GM21526 (cell line): Measurements from ENCODE around the gene SOX3.

Experiments
- ATAC-seq: cut with Tn5 transposase; IDR thresholded peaks from one replicate; pipeline ENCODE4 v1.9.1; 2021; ENCODE audit warnings: moderate library complexity; ENCODE audit not compliant: unreplicated experiment, low FRiP score

The SOX3 gene

DNA sequence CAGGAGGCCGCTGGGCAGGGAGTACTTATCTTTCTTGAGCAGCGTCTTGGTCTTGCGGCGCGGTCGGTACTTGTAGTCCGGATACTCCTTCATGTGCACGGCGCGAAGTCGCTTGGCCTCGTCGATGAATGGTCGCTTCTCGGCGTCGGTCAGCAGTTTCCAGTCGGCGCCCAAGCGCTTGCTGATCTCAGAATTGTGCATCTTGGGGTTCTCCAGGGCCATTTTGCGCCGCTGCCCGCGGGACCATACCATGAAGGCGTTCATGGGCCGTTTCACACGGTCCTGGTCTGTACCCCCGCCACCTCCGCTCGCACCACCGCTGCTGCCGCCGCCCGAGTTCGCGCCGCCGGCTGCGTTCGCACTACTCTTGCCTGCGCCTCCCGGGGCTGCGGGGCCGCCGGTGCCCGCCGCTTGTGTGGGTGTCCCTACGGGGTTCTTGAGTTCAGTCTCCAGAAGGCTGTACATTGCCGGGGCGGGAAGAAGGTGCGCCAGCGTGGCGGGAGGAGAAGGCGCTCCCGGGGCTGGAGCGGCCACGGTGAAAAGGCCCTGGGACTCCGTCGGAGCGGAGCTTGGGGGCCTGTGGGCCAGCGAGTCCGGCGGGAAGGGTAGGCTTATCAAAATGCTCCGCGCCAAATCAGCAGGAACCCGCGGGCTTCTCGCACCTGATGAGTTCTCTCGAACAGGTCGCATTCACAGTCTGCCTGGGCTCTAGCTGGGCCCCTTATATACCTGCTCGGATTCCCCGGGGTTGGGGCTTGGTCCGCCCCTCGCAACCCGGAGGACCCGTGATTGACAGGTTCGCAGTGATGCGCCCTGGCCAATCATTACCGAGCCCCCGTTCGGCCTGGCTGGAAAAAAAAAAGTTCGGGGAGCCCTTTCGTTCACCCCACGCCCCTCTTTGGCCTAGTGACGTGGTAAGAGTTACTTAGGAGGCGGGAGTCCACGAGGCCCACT, at the start of gene SOX3:
Gene SOX3 (minus strand): TSS at position 699 of the 954 bp plus-strand sequence. CDS start 9 bp downstream, at position 690.
- no peak for ATAC-seq

DNA sequence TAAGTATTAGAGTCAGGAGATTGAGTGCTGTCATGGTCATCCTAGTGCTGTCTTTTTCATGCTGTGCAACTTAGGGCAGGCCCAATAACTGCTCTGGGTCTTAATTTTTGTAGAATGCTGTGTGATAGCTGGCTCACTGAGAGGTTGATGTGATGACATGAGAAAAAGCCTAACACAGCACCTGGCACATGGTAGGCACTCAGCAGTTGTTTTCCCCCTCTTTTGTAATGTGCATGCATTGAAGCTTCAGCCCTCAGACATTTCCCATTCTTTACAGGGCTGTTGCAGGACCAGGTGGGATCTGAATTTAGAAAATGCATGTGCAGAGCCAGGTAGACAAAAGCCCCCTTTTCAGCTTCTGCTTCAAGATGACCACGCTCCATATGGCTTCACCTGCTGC, 44.1 kb upstream of the SOX3 start:
- ATAC-seq: no peak

DNA sequence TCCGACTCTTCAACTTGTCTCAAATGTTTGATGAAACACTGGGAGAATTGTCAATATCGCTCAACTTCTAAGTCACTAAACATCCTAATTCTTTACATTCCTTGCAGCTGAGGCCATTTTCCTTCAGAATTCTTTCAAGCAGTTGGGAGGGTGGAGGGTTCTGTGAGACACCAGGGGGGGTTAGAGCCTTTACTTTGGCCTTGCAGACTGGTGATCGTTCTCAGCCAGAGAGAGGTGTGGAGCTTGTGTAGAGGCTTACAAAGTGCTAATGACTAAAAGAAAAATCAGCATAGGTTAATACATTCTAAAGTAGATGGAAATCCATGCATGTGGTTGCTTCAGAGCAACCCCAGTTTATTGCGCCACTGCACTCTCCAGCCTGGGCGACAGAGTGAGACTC, 21.3 kb upstream of the SOX3 start:
- no peak for ATAC-seq

DNA sequence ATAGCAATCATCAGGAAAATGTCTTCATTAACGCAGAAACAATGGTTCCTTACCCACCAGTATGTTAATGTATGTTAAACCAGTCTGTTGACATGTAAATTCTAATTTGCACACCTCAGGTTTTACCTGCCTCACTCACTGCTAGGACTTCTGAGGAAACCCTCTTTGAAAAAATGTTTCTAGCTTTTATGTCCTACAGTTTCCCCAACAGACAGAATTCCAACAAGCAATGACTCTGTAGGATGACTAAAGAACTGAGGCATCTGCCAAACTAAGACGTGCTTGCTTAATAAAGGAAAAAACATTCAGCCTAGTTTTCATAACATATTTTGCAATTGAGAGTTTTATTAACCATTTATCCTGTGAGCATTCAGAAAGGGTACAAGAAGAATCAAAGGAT, 20.6 kb upstream of the SOX3 start:
- no peak for ATAC-seq

DNA sequence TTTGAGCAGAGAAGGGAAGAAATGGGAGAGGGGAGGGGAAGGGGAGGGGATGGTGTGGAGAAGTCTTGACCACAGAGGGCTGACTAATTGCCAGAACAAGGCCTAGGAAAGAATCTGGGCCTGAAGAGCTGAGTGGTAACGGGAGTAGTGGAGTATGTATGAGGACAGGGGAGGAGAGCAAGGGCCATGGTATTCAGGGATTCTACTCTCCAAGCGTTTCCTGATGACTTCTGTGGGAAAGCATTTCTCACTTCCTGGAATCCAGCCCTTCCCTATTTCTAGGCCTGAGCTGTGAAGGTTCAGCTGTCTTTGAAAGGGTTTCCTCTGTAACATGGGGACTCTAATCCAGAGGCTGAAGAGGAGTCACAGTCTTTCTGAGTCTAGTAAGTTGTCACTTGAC, 19.7 kb upstream of the SOX3 start:
- ATAC-seq: no peak

DNA sequence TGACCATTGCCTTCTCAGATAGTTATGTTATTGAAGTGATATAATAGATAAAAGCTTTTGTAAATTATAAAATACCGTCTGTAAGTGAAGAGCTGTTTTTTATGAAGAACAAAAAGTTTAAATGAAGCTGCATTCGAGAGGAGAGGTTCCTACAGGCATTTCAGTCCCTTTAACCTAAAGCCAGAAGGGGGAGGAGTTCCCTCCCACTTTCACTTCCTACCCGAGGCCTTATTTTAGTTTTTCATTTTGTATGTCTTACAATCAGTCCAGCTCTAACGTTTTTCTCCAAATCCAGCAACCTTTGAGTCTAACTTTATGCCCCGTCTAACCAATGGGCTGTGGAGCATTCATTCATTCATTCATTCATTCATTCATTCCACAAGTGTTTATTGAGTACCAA, 16.5 kb upstream of the SOX3 start:
- no peak for ATAC-seq

DNA sequence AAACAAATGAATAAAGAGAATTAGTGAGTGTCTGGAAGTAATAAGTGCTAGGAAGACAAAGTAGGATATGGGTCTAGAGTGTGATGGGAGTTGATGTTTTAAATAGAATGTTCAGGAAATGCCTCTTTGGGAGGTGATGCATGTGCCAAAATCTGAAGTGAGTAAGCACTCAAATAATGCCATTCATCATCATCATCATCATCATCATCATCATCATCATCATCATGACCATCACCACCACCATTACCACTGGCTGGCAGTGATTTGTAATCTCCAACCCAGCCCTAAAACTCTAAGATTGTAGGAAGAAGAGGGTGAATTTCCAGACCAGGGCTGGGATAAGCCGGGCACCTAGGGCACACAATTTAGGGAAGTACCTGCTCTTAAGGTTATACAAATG, 9.7 kb upstream of the SOX3 start:
- ATAC-seq: no peak

DNA sequence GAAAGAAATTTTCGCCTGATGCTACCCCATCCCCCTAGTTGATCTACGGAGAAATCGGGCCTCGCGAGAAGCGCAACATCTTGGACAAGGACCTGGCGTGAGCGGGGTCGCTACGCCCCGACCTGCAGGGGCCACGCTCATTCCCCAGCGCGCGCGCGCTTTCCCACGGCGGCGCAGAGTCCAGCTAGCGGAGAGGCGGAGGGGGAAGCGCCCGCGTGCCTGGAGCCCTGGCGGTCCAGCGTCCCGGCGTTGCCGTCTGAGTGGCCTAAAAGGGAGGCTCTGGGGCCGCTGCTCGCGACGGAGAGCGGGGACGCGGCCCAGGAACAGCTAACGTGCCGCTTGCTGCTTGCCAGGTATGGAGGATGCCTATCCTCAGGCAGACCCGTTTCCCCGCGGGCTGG, 6.0 kb upstream of the SOX3 start:
- no peak for ATAC-seq

DNA sequence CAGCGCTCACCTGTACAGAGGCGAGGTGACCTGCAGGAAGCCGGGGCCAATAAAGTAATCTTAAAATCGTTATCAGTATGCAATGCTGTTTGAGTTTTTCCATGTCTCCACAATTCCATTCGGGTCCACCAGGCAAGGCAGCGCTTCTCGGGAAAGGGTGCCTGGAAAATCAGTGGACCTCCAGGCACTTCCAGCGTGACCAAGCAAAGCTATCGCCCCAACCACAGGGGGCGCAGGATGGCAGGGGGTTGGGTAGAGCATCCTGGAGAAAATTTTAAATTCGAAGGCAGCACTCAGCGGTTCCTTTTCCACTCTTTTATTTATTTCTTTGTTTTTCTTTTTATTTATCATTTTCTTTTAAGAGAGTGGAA, 5.4 kb upstream of the SOX3 start:
- ATAC-seq: no peak

DNA sequence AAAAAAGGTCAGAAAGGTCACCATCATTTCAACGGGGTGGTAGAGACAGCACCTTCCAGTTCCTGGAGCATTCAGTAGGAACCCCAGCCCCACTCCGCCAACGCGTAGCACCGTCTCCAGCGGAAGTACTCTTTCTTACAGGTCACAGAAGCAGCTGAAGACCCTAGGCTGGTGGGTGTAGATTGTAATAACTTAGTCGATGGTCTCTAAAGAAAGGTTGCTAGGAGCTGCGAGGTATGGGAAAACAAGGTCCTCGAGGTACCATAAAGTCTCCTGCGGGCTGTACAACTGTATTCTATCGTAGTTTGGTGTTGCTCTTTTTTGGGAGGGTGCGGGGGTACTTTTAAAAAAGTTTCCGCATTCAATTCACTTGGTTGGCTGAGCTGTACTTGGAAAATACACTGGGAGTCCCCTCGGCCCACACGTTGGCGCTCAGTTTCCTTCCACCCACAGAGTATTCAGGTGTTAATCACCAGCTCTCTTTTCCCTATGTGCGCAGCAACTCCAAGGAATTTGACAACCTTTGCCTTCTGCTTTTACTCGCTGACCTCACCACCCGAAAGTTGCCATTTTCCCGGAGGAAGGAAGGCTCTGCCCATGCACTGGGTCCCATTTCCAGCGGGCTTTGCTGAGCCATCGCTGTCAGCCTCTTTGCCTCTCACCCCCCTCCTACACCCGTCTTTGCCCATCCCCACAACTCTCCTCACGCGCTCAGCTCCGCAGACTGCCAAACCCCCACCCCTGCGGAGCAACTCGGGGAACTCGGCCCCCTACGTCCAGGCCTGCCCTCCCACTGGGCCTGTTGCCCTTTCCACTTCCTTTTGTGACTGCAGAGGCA, 4.8 kb upstream of the SOX3 start:
- no peak for ATAC-seq

DNA sequence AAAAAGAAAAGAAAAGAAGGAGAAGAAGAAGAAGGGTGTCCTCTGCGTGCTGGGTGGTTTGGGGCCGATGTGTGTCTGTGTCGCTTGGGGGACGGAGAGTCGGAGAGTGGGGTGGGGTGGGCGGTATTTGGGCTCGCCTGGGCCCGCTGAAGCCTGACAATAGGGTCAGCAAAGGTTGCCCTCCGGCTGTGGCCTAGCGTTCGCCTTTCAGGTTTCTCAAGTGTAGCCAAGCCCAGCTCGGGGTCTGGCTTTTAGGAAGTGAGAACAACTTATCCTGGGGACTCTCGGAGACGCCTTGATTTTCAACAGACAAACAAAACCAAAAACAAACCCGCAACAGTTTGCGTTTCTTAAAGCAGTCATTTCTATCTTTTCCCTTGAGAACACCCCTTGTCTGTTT, 4.1 kb upstream of the SOX3 start:
- no peak for ATAC-seq

DNA sequence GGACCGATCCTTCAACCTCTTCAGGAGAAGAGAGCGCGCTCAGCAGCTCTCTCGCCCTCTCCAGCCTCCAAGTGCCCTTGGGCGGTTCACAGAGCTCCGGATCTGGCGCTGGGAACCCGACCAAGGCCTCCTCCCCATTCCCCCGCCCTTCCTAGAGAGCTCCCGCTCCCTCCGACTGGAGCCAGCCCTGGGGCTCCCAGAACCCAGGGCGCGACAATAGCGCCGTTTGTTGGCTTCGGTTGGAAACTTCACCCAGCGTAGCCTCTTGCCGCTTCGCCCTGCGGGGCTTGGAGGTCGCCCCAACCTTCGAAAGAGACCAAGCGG, 3.1 kb upstream of the SOX3 start:
- no peak for ATAC-seq

DNA sequence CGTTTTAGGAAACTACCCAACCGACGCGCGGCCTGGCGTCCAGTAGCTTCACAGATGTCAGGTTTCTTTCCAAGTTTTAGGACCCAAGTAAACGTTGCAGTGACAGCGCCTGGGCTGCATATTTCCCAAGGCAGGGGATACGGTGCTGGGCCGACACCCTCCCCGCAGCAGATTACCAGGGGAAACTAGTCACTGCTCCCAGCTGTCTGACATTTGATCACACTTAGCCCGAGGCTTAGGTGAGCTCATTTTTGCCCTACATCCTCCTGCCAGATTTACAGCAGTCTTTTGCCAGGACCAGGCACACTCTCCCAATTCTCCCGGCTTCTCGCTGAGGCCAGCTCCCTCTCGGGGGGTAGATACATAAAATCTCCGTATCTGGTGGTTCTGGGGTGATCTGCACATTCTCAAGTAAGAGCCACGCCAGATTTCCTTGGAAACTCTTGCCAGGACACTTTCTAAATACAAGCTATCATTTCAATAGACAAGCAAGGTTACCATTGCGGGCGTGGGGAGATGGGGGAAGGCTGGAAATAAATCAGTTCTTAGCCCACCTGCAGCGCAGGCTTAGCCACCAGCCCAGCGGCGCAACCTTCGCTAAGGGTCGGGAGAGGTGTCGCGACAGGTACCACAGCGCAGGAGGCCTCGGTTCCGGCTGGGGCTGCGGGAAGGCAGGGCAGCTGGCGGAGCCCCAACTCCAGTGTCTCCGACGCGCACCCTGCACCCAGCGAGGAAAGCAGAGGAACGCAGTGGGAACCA, 2.5 kb upstream of the SOX3 start:
- ATAC-seq: no peak

DNA sequence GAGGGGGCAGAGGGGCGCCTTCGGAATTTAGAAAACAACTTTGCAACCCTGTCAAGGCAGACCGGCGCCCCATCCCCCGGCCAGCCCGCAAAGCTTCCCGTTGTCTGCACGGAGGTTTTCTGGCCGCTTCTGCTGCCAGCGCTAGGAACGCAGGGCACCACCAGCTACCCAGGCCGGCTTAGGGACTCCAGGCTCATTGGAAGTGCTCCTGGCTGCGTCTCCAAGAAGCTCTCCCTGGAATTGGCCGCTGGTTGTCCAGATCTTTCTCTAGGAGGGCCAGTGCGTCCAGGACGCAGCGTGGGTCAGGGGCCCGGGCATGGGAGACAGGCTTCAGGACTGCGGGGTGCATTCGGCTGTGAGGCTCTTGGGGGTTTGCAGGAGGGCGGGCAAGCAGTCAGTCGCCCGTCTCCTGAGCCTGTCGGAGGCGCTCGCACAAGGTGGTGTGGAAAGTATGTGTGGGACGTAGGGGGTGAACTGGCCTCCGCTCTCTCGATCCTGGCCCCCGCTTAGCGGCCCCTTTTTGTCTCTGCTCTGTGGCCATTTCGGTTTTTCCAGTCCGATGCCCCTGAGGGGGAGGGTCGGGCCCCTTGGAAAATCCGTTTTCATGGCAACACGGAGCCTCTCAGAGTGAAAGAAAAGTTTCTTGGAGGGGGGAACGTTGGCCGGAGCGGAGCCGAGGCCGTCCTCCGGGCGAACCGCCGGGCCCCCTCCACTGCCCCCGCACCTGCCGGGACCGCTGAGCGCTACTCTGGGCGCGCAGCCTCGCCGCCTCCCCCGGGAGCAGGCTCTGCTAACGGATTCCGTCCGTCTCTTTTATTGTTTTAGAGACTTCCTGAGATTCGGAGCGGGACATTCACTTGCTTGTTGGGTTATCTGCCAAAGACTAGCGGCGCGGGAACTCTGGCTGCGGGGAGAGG, 810 bp upstream of the SOX3 start:
- no peak for ATAC-seq

DNA sequence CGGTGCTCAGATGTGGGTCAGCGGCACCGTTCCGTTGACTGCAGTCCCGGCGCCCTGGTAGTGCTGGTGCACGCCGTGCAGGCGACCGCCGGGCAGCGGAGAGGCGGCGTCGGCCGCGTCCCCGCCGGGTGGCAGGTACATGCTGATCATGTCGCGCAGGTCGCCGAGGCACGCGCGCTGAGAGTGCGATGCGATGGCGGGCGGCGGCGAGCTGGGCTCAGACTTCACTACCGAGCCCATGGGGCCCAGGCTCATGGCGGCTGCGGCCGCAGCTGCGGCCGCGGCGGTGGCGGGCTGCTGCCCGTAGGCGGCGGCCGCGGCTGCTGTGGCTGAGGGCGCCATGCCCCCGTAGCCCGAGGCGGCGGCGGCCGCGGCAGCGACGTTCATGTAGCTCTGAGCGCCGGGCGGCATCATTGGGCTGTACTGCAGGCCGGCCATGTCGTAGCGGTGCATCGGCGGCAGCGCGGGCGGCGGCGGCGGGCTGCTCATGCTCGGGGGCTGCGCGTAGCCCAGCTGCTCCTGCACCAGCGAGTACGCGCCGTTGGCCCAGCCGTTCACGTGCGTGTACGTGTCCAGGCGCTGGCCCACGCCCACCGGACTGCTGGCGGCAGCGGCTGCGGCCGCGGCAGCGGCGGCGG, 1.0 kb downstream of the SOX3 start:
- no peak for ATAC-seq

DNA sequence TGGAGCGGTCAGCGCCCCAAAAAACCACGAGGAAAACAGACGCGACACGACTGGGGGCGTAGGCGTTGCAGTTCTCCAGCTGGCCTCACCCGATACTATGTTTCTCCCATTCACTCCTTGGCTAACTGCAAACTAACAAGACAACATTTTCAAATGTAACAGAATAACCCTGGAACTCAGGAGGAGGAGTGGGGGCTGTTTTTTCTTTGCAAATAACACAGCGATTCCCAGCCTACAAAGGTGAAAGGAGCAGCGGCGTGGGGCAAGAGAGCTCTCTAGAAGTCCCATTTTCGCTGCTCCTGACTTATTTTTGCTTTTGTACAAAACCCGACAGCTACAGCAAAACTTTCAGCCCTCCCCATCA, 1.6 kb downstream of the SOX3 start:
- no peak for ATAC-seq

DNA sequence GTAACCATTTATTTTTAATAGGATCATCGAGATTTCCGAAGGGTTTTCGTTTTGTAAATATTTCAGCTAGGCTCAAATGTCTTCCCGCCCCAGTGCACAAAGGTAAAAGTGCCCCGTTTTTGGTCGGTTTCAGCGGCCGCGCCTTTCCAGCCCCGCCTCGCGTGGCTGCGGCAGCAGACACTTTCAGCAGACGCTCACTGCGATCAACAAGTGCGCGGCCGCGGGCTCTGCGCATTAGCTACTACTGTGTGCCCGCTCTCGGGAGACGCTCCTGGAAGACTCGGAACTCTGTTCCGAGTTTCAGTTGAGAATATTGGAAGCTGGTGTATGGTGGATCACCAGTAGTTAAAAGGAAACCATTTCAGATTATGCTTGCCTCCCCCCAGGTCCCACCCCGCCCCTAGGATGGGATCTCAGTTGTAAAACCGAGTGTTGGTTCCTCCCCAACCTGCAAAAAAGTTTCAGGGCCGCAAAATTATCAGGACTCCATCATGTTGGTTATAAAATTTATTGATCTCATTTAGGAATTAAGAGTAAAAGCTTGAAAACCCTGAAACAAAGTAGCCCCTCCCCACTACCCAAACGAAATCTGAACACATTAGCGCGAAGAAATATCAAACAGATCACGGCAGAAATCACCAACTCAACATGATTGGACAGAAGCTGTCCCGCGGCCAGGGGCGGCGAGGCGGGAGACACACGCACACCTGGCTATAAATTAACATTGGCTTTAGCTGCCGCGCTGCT, 2.2 kb downstream of the SOX3 start:
- no peak for ATAC-seq

DNA sequence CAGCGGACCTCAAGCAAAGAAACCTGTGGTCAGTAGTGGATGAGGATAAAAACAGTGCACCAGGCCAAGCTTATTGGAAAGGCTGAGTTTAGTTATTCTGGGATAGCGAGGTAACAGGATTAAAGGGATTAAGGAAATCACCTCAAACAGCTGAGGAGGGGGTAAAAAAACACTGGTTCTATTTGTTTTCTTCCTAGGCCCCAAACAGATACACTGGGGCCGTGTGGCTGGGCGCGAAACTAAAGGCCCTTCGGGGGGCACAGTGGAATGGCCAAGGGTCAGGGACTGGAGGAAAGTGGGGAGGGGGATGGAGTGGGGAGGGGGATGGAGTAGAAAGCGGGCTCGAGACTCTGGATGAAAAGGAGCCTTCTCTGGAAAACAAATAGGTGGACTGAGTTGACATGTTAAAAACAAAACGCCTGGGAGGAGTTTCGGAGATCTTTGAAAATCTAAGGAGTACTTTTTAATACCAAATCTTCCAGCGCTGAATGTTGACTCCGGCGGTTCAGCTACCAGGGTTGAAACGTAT, 2.9 kb downstream of the SOX3 start:
- ATAC-seq: no peak

DNA sequence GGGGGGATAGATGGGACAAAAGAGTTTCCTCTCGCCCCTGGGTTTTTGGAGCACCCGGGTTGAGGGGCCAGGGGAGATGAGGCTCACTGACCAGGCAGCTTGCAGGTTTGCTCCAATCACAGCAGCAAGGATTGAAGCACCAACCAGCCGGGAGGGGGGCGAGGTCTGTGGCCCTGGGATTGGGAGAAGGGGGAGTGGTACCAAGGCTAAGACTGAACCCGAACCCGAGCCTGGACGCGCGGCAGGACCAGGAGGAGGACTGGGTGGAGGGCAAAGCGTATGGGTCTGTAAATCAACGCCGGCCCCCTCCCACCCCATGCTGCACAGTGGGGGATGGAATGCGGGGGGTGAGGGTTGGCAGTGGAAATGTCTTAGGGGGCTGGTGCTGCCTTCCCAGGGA, 3.5 kb downstream of the SOX3 start:
- no peak for ATAC-seq
